HG03575 (cell line): ENCODE data around the gene TBC1D22A.

Source experiments
- ATAC-seq: cut with Tn5 transposase; IDR thresholded peaks from one replicate; pipeline ENCODE4 v1.9.1; 2021; ENCODE audit not compliant: unreplicated experiment, insufficient number of reproducible peaks, low FRiP score; ENCODE audit errors: extremely low read depth

The TBC1D22A gene

DNA sequence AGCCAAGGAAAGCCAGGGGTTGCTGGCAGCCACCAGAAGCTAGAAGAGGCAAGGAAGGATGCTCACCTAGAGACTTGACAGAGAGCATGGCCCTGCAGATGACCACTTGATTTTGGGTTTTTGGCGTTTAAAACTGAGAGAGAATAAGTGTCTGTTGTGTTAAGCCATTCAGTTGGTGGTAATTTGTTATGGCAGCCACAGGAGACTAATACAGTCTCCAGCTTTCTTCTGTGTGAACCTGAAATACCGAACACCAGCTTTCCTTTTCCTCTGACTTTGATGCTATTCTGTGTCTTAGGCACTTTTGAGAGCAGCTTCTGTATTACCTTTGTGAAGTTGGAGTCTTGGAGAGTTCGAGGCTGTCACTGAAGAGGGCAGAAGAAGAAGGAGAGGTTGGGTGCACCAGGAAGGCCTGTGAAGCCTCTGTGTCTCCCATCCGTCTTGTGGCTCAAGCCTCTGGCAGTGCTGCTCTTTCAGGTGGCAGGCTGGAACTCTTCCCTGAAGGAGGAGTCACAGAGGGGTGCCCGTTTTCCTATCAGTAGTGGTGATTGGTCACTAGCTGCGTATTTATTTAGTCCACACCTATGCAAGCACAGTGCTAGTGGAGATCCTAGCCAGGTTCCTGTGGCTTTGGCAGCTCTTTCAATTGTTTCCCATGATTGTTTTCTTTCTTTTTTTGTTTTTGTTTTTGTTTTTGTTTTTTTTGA is 2.5 kb downstream of the TBC1D22A start:
- no peak for ATAC-seq

DNA sequence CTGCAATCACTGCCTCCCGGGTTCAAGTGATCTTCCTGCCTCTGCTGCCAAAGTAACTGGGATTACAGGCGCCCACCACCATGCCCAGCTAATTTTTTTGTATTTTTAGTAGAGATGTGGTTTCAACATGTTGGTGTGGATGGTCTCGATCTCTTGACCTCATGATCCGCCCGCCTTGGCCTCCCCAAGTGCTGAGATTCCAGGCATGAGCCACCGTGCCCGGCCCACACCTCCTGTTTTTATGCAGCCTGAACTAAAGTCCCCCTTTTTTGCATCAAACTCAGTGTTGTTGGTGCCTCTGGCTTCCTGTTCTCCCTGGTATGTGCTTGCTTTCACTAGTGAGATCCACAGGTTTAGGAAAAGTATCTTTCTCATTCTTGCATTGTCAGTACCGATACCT is 4.2 kb downstream of the TBC1D22A start:
- ATAC-seq: no peak

- ATAC-seq: no peak
Observed at GRCh38 chr22:46767249-46767985, 5.0 kb downstream of the TBC1D22A start.

DNA sequence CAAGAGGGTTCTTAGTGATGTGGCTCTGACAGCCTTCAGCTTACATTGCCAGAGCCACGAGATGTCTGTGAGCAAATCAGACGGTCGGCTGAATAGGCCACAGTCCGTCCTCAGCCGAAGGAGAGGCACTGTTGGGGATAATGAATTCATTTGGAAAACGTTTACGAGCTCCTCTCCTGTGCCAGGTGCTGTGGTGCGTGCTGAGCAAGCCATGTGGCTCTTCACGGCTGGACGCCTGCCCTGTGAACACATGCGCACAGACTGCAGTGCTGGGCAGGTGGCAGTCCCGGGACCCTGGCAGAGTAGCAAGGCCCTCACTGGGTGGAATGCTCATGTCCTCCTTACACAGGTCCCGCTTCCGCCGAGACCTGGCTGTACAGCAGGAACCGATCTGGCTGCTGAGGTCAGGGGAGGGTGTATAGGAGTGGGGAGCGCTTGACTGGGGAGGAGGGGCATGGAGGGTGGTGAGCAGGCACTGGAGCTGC is 6.8 kb downstream of the TBC1D22A start:
- no peak for ATAC-seq

- ATAC-seq: no peak
Observed at GRCh38 chr22:46769706-46770105, 7.3 kb downstream of the TBC1D22A start.

GRCh38 chr22:46770151-46770641 is 7.7 kb downstream of the TBC1D22A start:
- ATAC-seq: no peak

- ATAC-seq: no peak
Observed at GRCh38 chr22:46770726-46771125, 8.3 kb downstream of the TBC1D22A start.

- ATAC-seq: no peak
Observed at GRCh38 chr22:46773076-46773475, 10.6 kb downstream of the TBC1D22A start.

- ATAC-seq: no peak
Observed at GRCh38 chr22:46774253-46774979, 12.0 kb downstream of the TBC1D22A start.

DNA sequence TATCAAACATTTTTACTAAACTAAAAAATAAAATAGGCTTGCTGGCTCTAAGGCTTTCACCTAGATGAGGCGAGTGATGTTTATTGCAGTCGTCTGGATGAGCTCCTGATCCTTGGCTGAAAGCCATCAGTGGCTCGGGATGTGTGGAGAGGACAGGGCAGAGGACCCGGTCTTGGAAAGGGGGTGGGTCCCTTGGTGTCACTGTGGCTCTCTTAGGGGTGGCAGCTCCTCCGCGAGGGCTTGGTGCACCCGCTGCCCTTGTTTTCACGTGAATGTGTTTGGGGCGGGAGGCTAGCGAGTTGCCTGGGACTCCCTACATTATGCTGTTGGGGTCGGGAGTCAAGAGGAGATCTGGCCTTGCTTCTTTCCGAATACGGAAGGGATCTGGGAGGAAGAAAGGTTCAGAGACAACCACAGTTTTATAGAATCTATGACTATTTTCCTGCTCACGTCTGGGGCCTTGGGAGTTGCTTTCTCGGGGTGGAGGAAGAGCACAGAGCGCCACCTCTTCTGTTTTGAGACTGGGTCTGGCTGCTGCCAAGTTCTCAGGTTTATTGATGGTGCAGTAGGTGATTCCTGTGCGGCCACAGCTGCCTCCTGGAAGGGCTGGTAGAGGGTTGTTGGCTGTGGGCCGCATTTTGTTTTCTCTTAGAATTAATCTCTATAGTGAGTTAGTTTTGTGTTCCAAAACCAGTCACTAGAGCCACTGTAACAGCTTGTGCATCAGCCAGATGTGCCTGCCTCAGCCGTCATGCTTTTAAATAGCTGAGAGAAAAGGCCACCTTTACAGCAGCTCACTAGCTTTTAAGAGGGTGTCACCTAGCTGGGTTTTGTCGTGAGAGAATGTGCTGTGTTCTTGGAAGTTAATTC is 12.8 kb downstream of the TBC1D22A start:
- ATAC-seq: no peak

- ATAC-seq: no peak
Observed at GRCh38 chr22:46775850-46776826, 13.7 kb downstream of the TBC1D22A start.

GRCh38 chr22:46776876-46777608 is 14.6 kb downstream of the TBC1D22A start:
- no peak for ATAC-seq

DNA sequence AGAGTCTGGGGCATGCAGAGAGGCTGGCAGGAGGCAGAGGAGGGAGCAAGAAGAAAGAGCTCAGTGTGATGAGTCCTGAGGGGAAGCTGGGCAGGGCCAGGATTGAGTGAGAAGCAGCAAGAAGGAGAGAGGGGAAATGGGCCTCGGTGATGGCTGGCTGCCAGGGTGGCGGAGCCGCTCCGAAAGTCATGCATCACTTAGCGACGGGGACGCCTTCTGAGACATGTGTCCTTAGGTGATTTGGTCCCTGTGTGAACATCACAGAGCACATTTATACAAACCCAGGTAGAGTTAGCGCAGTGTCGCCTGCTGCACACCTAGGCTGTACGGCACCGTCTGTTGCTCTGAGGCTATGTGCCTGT is 15.1 kb downstream of the TBC1D22A start:
- ATAC-seq: no peak

DNA sequence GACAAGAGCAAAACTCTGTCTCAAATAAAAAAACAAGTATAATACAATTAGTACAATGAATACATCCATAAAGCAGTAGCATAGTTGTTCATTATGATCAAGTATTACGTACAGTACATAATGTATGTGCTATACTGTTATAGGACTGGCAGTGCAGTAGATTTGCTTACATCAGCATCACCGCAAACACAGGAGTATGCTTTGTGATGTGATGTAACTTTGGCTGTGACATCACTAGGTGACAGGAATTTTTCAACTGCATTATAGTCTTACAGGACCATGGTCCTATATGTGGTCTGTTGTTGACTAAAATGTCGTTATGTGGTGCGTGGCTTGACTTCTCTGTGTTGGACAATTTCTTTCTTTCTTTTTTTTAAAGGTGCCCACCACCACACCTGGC is 16.6 kb downstream of the TBC1D22A start:
- ATAC-seq: no peak

DNA sequence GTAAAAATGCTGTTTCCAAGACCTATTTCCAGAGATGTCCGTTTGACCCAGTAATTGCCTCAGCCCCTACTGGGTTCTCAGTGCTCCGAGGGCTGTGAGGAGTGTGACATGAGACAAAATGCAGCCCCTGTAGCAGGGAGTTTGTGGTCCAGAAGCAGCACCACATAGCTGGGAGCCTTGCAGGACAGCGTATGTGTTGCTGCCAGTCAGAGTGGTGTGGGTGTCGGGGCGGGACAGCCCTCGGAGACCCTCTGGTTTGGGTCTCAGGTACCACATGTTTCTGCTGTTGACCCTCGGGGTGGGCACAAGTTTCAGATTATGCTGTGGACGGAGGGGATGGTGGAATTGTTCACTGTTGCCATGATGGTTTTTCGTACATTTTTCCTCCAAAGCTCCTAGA is 17.2 kb downstream of the TBC1D22A start:
- ATAC-seq: no peak

- ATAC-seq: no peak
Observed at GRCh38 chr22:46780453-46780852, 18.0 kb downstream of the TBC1D22A start.

- no peak for ATAC-seq
Observed at GRCh38 chr22:46781291-46781690, 18.8 kb downstream of the TBC1D22A start.
